Right lobe of liver (tissue), 6 donors: ENCODE results near the gene DUSP14. TPM values are rescaled to one million over a fixed set of nuclear protein-coding genes. Genes with fewer than 3 reads are reported as not detected.

ENCODE experiments used
- ATAC-seq, 4 donors: fragments of 200-7000 bp; cut with Tn5 transposase; one replicate each; pipeline ENCODE4 v1.9.1; 2020; ENCODE audit warnings: mild to moderate bottlenecking in 4 of 4, moderate library complexity in 4 of 4
- DNase-seq, 3 donors: peaks; one replicate each; pipeline ENCODE4 v3.0.0-alpha.2; 2020
- H3K27ac ChIP-seq, 3 donors: fragments of 200-600 bp; one replicate each; pipeline ENCODE4 v1.8.0; 2022
- H3K27me3 ChIP-seq, 2 donors: fragments of 200-600 bp; one replicate each; pipeline ENCODE4 v1.8.0; 2022
- H3K36me3 ChIP-seq, 4 donors: fragments of 200-600 bp; sonication (generic) in 1 of 4; one replicate each; pipeline versions ENCODE4 v1.5.1 to v1.8.0; 2017 to 2022; ENCODE audit warnings: control low read depth in 1 of 4
- H3K4me1 ChIP-seq, 4 donors: fragments of 200-600 bp; sonication (generic) in 1 of 4; one replicate each; pipeline versions ENCODE4 v1.5.1 to v1.8.0; 2017 to 2022; ENCODE audit warnings: control low read depth in 1 of 4
- H3K4me3 ChIP-seq, 3 donors: fragments of 200-600 bp; one replicate each; pipeline ENCODE4 v1.8.0; 2022
- H3K9me3 ChIP-seq, 4 donors: fragments of 200-600 bp; sonication (generic) in 1 of 4; one replicate each; pipeline versions ENCODE4 v1.5.1 to v1.8.0; 2017 to 2022; ENCODE audit warnings: control low read depth in 1 of 4
- CTCF ChIP-seq, 4 donors: fragments of 200-600 bp in 3 of 4; fragments of 450-650 bp in 1 of 4; IDR thresholded peaks; one replicate each; pipeline versions ENCODE4 v1.5.1 to v1.8.0; 2016 to 2022; ENCODE audit warnings: antibody characterized with exemption in 4 of 4, mild to moderate bottlenecking in 2 of 4
- POLR2A ChIP-seq: fragments of 450-650 bp; IDR thresholded peaks from one replicate; pipeline ENCODE4 v1.6.1; 2017; ENCODE audit warnings: antibody characterized with exemption, mild to moderate bottlenecking
- WGBS: methylation state at CpG from one replicate; pipeline ENCODE4 v1.1.6; 2018; ENCODE audit warnings: low coverage, low lambda C conversion rate; ENCODE audit not compliant: insufficient coverage; ENCODE audit errors: missing lambda C conversion rate; 5-methylcytosine and 5-hydroxymethylcytosine counted together
- intact Hi-C, 2 donors: fragments of 100-400 bp; cut with DNase I; formaldehyde crosslinking; loops; one replicate each; pipeline versions ENCODE4 v1.11.2 to v1.14.1; 2022
- total RNA-seq, 6 experiments: library from RNA; depleted of rRNA in 2 of 6; stranded (reverse); fragments of >200 nt in 2 of 6; fragmentation: NEBNext Ultra II Directional in 3 of 6; extraction: Animal tissue kit (Norgen Biotek cat#: 25700) in 3 of 6; gene quantifications; one replicate each; pipeline versions ENCODE4 v1.1.0 to v1.2.4, GENCODE V29; 2016 to 2023
- donor health status: DM: no; HTN: yes; CAD: no.
- donor health status: DM: no; HTN: no; CAD: no.
- donor health status: DM: no; HTN: no; CAD: no.
- donor health status: DM: no; HTN: yes; CAD: no.
- donor health status: DM: no; HTN: yes; CAD: no.

DUSP14 gene
- total RNA-seq, 6 experiments from 2014 or later: 10.6 to 21.2 (median 13.2) TPM

- Histone ChIP-seq H3K4me1 (no peaks in the 10 kb centered on the region), H3K27me3 (no peaks in the 10 kb centered on the region), H3K36me3 (peaks cover 0 to 70% (median 32%) of the 10 kb centered on the region in 4 donors), H3K9me3 (no peaks in the 10 kb centered on the region), H3K4me3 (no peak overlapping the region), H3K27ac (no peak overlapping the region)
- ATAC-seq (no peak), DNase-seq (no peak)
- intact Hi-C loops: no loop called here
- no CpG with 5 or more reads among the region's 2 CpGs for WGBS
- TF ChIP-seq POLR2A (no peak), CTCF (IDR thresholded peaks at IDR 0.05) (no peak)
Measured at GRCh38 chr17:37557482-37557881, 67.8 kb downstream of the DUSP14 start.

- no peak for TF ChIP-seq CTCF (IDR thresholded peaks at IDR 0.05)
- no peak for ATAC-seq
- Histone ChIP-seq H3K9me3 (no peaks in the 10 kb centered on the region), H3K27ac (no peak overlapping the region), H3K36me3 (peaks cover 0 to 67% (median 27%) of the 10 kb centered on the region in 4 donors), H3K4me3 (no peak overlapping the region), H3K27me3 (no peaks in the 10 kb centered on the region), H3K4me1 (no peaks in the 10 kb centered on the region)
- 92% methylated on average over 2 of the region's 2 CpGs for WGBS
- intact Hi-C loops: no loop called here
- DNase-seq: no peak
Measured at GRCh38 chr17:37558299-37558698, 68.6 kb downstream of the DUSP14 start.

- intact Hi-C loops: no loop called here
- H3K4me1 ChIP-seq: no peaks in the 10 kb centered on the region
- ATAC-seq (no peak), DNase-seq (no peak)
- no peak overlapping the region for H3K4me3 ChIP-seq
- H3K9me3 ChIP-seq: no peaks in the 10 kb centered on the region
- TF ChIP-seq CTCF (IDR thresholded peaks at IDR 0.05) (no peak), POLR2A (no peak)
- H3K27me3 ChIP-seq: no peaks in the 10 kb centered on the region
- 92% methylated on average over 5 of the region's 5 CpGs for WGBS
- H3K36me3 ChIP-seq: peaks cover 0 to 71% (median 28%) of the 10 kb centered on the region in 4 donors
- H3K27ac ChIP-seq: no peak overlapping the region
Measured at GRCh38 chr17:37562016-37562745, 72.5 kb downstream of the DUSP14 start.

Other genes starting within 250 kb of the DUSP14 start
- gene C17orf78, start 113.9 kb upstream of the DUSP14 start, total RNA-seq: not detected
- gene ACACA, start 83.1 kb upstream of the DUSP14 start, total RNA-seq: 10 to 100 TPM; 14.6 to 56.4 (median 27.1) TPM
- gene TADA2A, start 83.0 kb upstream of the DUSP14 start, total RNA-seq: 1 to 10 TPM; 5.2 to 9.6 (median 7.4) TPM
- gene SYNRG, start 119.5 kb downstream of the DUSP14 start, total RNA-seq: 10 to 100 TPM in 5 of 6 experiments, 1 to 10 TPM in 1; 9.0 to 16.2 (median 15.0) TPM
- 10 to 100 TPM; 11.8 to 14.4 (median 13.1) TPM for gene DDX52, start 153.6 kb downstream of the DUSP14 start, total RNA-seq